Endothelial cell of umbilical vein (primary cell): Measurements from ENCODE around the gene DERL3. TPM values are rescaled to one million over a fixed set of nuclear protein-coding genes. Genes with fewer than 3 reads are reported as not detected.

Source experiments
- BruUV-seq: library from RNA; stranded (reverse); fragments of 400-500 nt; replicated peaks from 2 replicates; lab custom pipeline; 2021; lab: Mats Ljungman, UMichigan
- CTCF ChIA-PET: fragments of 300-600, 350-600 bp; sonication (Branson Sonifier 250); formaldehyde crosslinking; loops from one replicate; lab custom pipeline; 2021; ENCODE audit warnings: antibody characterized with exemption, inconsistent platforms; lab: Charles Lee
- POLR2A ChIA-PET: fragments of 300-600, 350-600 bp; sonication (Branson Sonifier 250); formaldehyde crosslinking; loops from one replicate; lab custom pipeline; 2021; ENCODE audit warnings: antibody characterized with exemption, inconsistent platforms; lab: Charles Lee
- DNase-seq: peaks from one replicate; pipeline ENCODE4 v3.0.0-alpha.2; 2011; ENCODE audit warnings: low read depth, low spot score
- FAIRE-seq: peaks from 2 replicates; lab custom pipeline; 2011; peaks lifted over from hg19 to GRCh38; lab: Jason Lieb, UNC
- H2AFZ ChIP-seq: 2 replicates; pipeline ENCODE4 v1.6.0; 2012; ENCODE audit warnings: low read depth, low read length, control low read depth, inconsistent platforms
- H3K27ac ChIP-seq: 2 replicates; pipeline ENCODE4 v1.5.1; 2011; ENCODE audit warnings: low read depth, mild to moderate bottlenecking, control low read depth, low read length, moderate library complexity; ENCODE audit not compliant: insufficient read depth
- H3K27me3 ChIP-seq, 2 experiments: 2 replicates each; pipeline versions ENCODE4 v1.6.0 to v1.6.1; 2011; ENCODE audit warnings: low read length in 2 of 2, mixed read lengths in 1 of 2; ENCODE audit not compliant: control insufficient read depth in 2 of 2, insufficient read depth in 2 of 2
- H3K36me3 ChIP-seq, 2 experiments: 2 replicates in 1 of 2; 3 replicates in 1 of 2; pipeline ENCODE4 v1.5.1; 2011; ENCODE audit warnings: low read length in 2 of 2, mild to moderate bottlenecking in 1 of 2, moderate library complexity in 1 of 2; ENCODE audit not compliant: control insufficient read depth in 2 of 2, insufficient read depth in 2 of 2; ENCODE audit errors: extremely low read depth in 1 of 2
- H3K4me1 ChIP-seq: 3 replicates; pipeline ENCODE4 v1.5.1; 2011; ENCODE audit warnings: mild to moderate bottlenecking, low read length; ENCODE audit not compliant: control insufficient read depth, insufficient read depth; ENCODE audit errors: extremely low read depth
- H3K4me2 ChIP-seq: 2 replicates; pipeline ENCODE4 v1.6.1; 2011; ENCODE audit warnings: low read length, control low read depth, mixed read lengths; ENCODE audit not compliant: insufficient read depth
- H3K4me3 ChIP-seq, 3 experiments: fragments of 200-600 bp in 1 of 3; sonication (generic), shearing (Covaris generic) in 1 of 3; replicated peaks in 1 of 3; 2 replicates each; pipeline ENCODE4 v1.5.1; 2011 to 2016; ENCODE audit warnings: control low read depth in 3 of 3, low read length in 3 of 3, mild to moderate bottlenecking in 2 of 3, inconsistent platforms in 1 of 3, low read depth in 1 of 3, moderate library complexity in 1 of 3; ENCODE audit not compliant: insufficient read depth in 1 of 3
- H3K79me2 ChIP-seq: 2 replicates; pipeline ENCODE4 v1.6.0; 2012; ENCODE audit warnings: low read length, inconsistent platforms; ENCODE audit not compliant: control insufficient read depth, insufficient read depth
- H3K9ac ChIP-seq: replicated peaks from 2 replicates; pipeline ENCODE3; 2011; ENCODE audit warnings: low read length, control low read depth; ENCODE audit not compliant: insufficient read depth; ENCODE audit errors: extremely low read depth
- H3K9me1 ChIP-seq: replicated peaks from 3 replicates; pipeline ENCODE4 v1.6.0; 2011; ENCODE audit warnings: mild to moderate bottlenecking, low read length; ENCODE audit not compliant: control insufficient read depth, insufficient read depth; ENCODE audit errors: extremely low read depth
- H3K9me3 ChIP-seq: replicated peaks from 2 replicates; pipeline ENCODE4 v1.5.1; 2012; ENCODE audit warnings: low read length, inconsistent platforms; ENCODE audit not compliant: control insufficient read depth, insufficient read depth
- H4K20me1 ChIP-seq: replicated peaks from 2 replicates; pipeline ENCODE3; 2011; ENCODE audit warnings: mild to moderate bottlenecking, low read length; ENCODE audit not compliant: control insufficient read depth, insufficient read depth; ENCODE audit errors: extremely low read depth
- EZH2 ChIP-seq: IDR thresholded peaks from 2 replicates; pipeline ENCODE4 v1.6.1; 2012; ENCODE audit warnings: borderline replicate concordance, low read depth, mild to moderate bottlenecking, moderate library complexity, low read length, inconsistent platforms; ENCODE audit not compliant: severe bottlenecking
- FOS ChIP-seq: IDR thresholded peaks from 2 replicates; pipeline ENCODE4 v1.6.1; 2011; ENCODE audit warnings: mild to moderate bottlenecking, low read length, moderate library complexity, borderline replicate concordance; ENCODE audit not compliant: insufficient read depth
- GATA2 ChIP-seq: IDR thresholded peaks from 2 replicates; pipeline ENCODE4 v1.7.0; 2011; ENCODE audit warnings: low read depth, mild to moderate bottlenecking, moderate library complexity, mixed read lengths, low read length; ENCODE audit not compliant: insufficient read length, insufficient read depth
- JUN ChIP-seq: IDR thresholded peaks from 2 replicates; pipeline ENCODE4 v1.6.1; 2011; ENCODE audit warnings: borderline replicate concordance, low read depth; ENCODE audit not compliant: insufficient read length, insufficient read depth
- MYC ChIP-seq: IDR thresholded peaks from one replicate; pipeline ENCODE4 v1.6.1; 2011; ENCODE audit warnings: mild to moderate bottlenecking, low read depth, low read length
- POLR2A ChIP-seq: IDR thresholded peaks from 2 replicates; pipeline ENCODE4 v1.6.1; 2012; ENCODE audit warnings: low read depth, mild to moderate bottlenecking, control low read depth, low read length
- POLR2AphosphoS5 ChIP-seq: IDR thresholded peaks from 2 replicates; pipeline ENCODE4 v1.6.1; 2012; ENCODE audit warnings: low read depth, mild to moderate bottlenecking, control low read depth, low read length, moderate library complexity; ENCODE audit not compliant: insufficient read depth
- dilution Hi-C: fragments of 300-500 bp; cut with MboI; formaldehyde crosslinking; loops from one replicate; pipeline ENCODE4 v1.15.0; 2019; ENCODE audit warnings: low sequenced_read_pairs; ENCODE audit not compliant: extremely low pct_ligation_motif_present
- intact Hi-C: fragments of 100-400 bp; cut with micrococcal nuclease; formaldehyde crosslinking; loops from one replicate; pipeline ENCODE4 v1.10.0; 2022
- polyA plus RNA-seq, 4 experiments: library from polyadenylated mRNA; depleted of rRNA in 3 of 4; stranded (reverse) in 3 of 4; unstranded in 1 of 4; fragments of >200 nt; gene quantifications; 2 replicates each; pipeline versions ENCODE4 v1.2.1 to v1.2.3, GENCODE V29; 2011 to 2012; ENCODE audit warnings: missing spikeins in 1 of 4
- total RNA-seq: library from RNA; stranded (reverse); gene quantifications from 2 replicates; pipeline ENCODE4 v1.2.3, GENCODE V29; 2021
- TF ChIP-seq, protein P1 (sequence below), 2 donors: IDR thresholded peaks; 1 replicate in 1 of 2; 2 replicates in 1 of 2; pipeline ENCODE4 v1.5.1; 2011; ENCODE audit warnings: low read length in 2 of 2, mild to moderate bottlenecking in 2 of 2, moderate library complexity in 2 of 2, control low read depth in 1 of 2, inconsistent platforms in 1 of 2, low read depth in 1 of 2; ENCODE audit not compliant: insufficient read depth in 1 of 2; ENCODE audit errors: extremely low read depth in 1 of 2
- TF ChIP-seq, protein P2 (sequence below): IDR thresholded peaks from 2 replicates; pipeline ENCODE4 v1.6.1; 2011; ENCODE audit not compliant: insufficient read depth, insufficient read length

Gene DERL3
- total and polyA plus RNA-seq, 2 donors (not counting 3 experiments of a cell fraction or from before 2014, with no cell fraction given), result 3.4 to 3.8 TPM

DNA sequence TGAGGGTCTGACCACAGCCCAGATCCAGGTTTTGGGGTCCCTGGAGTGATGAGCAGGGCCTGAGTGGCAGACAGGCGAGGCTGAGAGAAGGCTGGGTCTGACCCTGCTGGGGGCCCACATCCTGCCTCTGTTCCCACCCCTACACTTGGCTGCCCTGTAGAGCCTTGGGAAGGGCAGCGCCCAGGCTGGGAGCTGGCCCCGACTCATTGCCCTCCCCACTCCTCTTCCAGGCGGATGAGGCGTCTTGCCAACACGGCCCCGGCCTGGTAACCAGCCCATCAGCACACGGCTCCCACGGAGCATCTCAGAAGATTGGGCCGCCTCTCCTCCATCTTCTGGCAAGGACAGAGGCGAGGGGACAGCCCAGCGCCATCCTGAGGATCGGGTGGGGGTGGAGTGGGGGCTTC lies 4.9 kb downstream of the DERL3 start:
- Histone ChIP-seq H2AFZ (no peak overlapping the region), H4K20me1 (no peaks in the 10 kb centered on the region), H3K9me1 (no peaks in the 10 kb centered on the region), H3K4me1 (peaks cover 2% of the 10 kb centered on the region), H3K4me2 (no peak overlapping the region), H3K9me3 (no peaks in the 10 kb centered on the region), H3K27me3 (no peaks in the 10 kb centered on the region), H3K27ac (no peak overlapping the region), H3K4me3 (no peak overlapping the region), H3K36me3 (peaks cover 12 to 43% of the 10 kb centered on the region in 2 experiments), H3K9ac (no peak overlapping the region), H3K79me2 (no peaks in the 10 kb centered on the region)
- intact Hi-C loops (no loop called here), dilution Hi-C loops (no loop called here)
- ChIA-PET CTCF (interaction anchor here (1.0 to 2.1 kb wide), 2 partner anchors 10 to 16 kb away, joined by 3 to 14 read pairs; no protein-coding TSS in a partner anchor), POLR2A (no interaction called here)
- TF ChIP-seq JUN (no peak), EZH2 (no peak), POLR2AphosphoS5 (no peak), MYC (no peak), GATA2 (no peak), POLR2A (no peak), FOS (no peak)
- TF ChIP-seq, protein P1, sequence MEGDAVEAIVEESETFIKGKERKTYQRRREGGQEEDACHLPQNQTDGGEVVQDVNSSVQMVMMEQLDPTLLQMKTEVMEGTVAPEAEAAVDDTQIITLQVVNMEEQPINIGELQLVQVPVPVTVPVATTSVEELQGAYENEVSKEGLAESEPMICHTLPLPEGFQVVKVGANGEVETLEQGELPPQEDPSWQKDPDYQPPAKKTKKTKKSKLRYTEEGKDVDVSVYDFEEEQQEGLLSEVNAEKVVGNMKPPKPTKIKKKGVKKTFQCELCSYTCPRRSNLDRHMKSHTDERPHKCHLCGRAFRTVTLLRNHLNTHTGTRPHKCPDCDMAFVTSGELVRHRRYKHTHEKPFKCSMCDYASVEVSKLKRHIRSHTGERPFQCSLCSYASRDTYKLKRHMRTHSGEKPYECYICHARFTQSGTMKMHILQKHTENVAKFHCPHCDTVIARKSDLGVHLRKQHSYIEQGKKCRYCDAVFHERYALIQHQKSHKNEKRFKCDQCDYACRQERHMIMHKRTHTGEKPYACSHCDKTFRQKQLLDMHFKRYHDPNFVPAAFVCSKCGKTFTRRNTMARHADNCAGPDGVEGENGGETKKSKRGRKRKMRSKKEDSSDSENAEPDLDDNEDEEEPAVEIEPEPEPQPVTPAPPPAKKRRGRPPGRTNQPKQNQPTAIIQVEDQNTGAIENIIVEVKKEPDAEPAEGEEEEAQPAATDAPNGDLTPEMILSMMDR (IDR thresholded peaks at IDR 0.05; ENCODE audit: extremely low read depth in 1 of 2, insufficient read depth in 1 of 2, low read depth in 1 of 2, low read length in 2 of 2), result no peak
- TF ChIP-seq, protein P2, sequence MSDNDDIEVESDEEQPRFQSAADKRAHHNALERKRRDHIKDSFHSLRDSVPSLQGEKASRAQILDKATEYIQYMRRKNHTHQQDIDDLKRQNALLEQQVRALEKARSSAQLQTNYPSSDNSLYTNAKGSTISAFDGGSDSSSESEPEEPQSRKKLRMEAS, result no peak
- FAIRE-seq (no peak), DNase-seq (no peak)
- TSS peak; percentile 19 for BruUV-seq
